Hepatocyte (in vitro differentiated cells): ENCODE data around the gene UBXN11. TPM values are rescaled to one million over a fixed set of nuclear protein-coding genes. Genes with fewer than 3 reads are reported as not detected.
A peak's percentile ranks its signal among the peaks of the same experiment; 100 is the strongest.

Source experiments
- DNase-seq: peaks from one replicate; pipeline ENCODE4 v3.0.0-alpha.2; 2016; ENCODE audit warnings: low spot score
- H2AFZ ChIP-seq: fragments of 200-600 bp; sonication (generic); 2 replicates; pipeline ENCODE4 v1.6.0; 2016; ENCODE audit warnings: antibody characterized with exemption, mild to moderate bottlenecking
- H3K27ac ChIP-seq: fragments of 200-600 bp; sonication (generic); 2 replicates; pipeline ENCODE4 v1.5.1; 2016; ENCODE audit warnings: mild to moderate bottlenecking
- H3K27me3 ChIP-seq: fragments of 200-600 bp; sonication (generic); 2 replicates; pipeline ENCODE4 v1.6.1; 2016
- H3K36me3 ChIP-seq: fragments of 200-600 bp; sonication (generic); replicated peaks from 2 replicates; pipeline ENCODE4 v1.5.1; 2016; ENCODE audit warnings: low read depth; ENCODE audit not compliant: insufficient read depth
- H3K4me1 ChIP-seq: fragments of 200-600 bp; sonication (generic); 2 replicates; pipeline ENCODE4 v1.5.1; 2016; ENCODE audit warnings: mild to moderate bottlenecking, moderate library complexity; ENCODE audit not compliant: insufficient read depth
- H3K4me2 ChIP-seq: fragments of 200-600 bp; sonication (generic); 2 replicates; pipeline ENCODE4 v1.6.0; 2016
- H3K4me3 ChIP-seq: fragments of 200-600 bp; sonication (generic); 2 replicates; pipeline ENCODE4 v1.5.1; 2016; ENCODE audit warnings: mild to moderate bottlenecking
- H3K79me2 ChIP-seq: fragments of 200-600 bp; sonication (generic); 2 replicates; pipeline ENCODE4 v1.6.0; 2017; ENCODE audit warnings: mild to moderate bottlenecking
- H3K9me2 ChIP-seq: fragments of 200-600 bp; sonication (generic); replicated peaks from 2 replicates; pipeline ENCODE4 v1.6.0; 2017; ENCODE audit warnings: mild to moderate bottlenecking; ENCODE audit not compliant: insufficient read depth
- H3K9me3 ChIP-seq: fragments of 200-600 bp; sonication (generic); 2 replicates; pipeline ENCODE4 v1.5.1; 2016; ENCODE audit warnings: low read depth, mild to moderate bottlenecking
- H4K20me1 ChIP-seq: fragments of 200-600 bp; sonication (generic); 2 replicates; pipeline ENCODE4 v1.6.0; 2016; ENCODE audit warnings: mild to moderate bottlenecking; ENCODE audit not compliant: insufficient read depth, poor library complexity, severe bottlenecking
- EZH2 ChIP-seq: fragments of 200-600 bp; sonication (generic); IDR thresholded peaks from 2 replicates; pipeline ENCODE4 v1.6.1; 2016; ENCODE audit warnings: antibody characterized with exemption, mild to moderate bottlenecking, borderline replicate concordance
- EZH2phosphoT487 ChIP-seq: fragments of 200-600 bp; sonication (generic); IDR thresholded peaks from one replicate; pipeline ENCODE4 v1.6.1; 2018; ENCODE audit warnings: antibody characterized with exemption, mild to moderate bottlenecking, low read depth, moderate library complexity; ENCODE audit not compliant: unreplicated experiment, severe bottlenecking
- WGBS: methylation state at CpG from one replicate; pipeline ENCODE4 v1.1.6; 2016; ENCODE audit warnings: low lambda C conversion rate; ENCODE audit errors: missing lambda C conversion rate; 5-methylcytosine and 5-hydroxymethylcytosine counted together
- polyA plus RNA-seq: library from polyadenylated mRNA; unstranded; fragments of >200 nt; fragmentation: Nextera tagmentation; extraction: Ambion mirVana; gene quantifications from 2 replicates; pipeline ENCODE4 v1.2.1, GENCODE V29; 2016
- total RNA-seq: library from RNA; depleted of rRNA; stranded (reverse); fragments of >200 nt; gene quantifications from 2 replicates; pipeline ENCODE4 v1.2.3, GENCODE V29; 2014
- TF ChIP-seq, protein P1 (sequence below): fragments of 200-600 bp; sonication (generic); IDR thresholded peaks from 2 replicates; pipeline ENCODE4 v1.5.1; 2016; ENCODE audit warnings: antibody characterized with exemption, mild to moderate bottlenecking; ENCODE audit not compliant: poor library complexity

UBXN11 gene
- total and polyA plus RNA-seq, 2 experiments from 2014 or later: 3.1 to 17.1 TPM

DNA sequence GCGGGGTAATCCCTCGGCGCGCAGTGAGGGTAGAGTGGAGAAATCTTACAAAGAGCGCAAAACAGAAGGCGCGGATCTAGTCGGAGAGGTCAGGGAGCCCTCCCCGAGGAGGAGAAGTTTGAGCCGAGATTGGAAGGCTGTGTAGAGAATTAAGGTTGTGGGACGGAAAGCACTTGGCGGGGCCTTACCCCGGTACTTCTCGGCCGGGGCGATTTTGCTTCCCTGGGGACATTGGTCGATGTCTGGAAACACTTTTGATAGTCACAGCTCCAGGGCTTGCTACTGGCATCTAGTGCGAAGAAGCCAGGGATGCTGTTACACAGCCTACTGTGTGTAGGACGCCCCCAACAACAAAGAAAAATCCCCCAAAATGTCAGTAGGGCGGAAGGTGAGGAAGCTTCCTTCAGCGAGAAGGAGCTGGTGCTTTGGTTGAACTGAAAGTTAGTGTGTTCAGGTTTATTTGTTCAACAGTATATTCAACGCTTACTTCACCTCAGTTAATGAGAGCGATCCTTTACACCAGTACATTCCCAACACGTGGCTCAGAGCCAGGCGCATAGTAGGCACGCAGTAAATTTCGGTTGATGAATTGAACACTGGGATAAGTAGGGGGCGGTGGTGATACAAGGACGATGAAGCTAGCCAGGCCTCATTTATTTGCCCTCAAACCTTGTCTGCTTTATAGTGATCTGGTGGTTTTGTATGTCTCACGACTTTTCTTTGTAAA is 71.6 kb downstream of the UBXN11 start:
- Histone ChIP-seq H3K27ac (peak overlapping the region; percentile 90), H3K79me2 (peaks cover 51% of the 10 kb centered on the region), H3K27me3 (no peaks in the 10 kb centered on the region), H2AFZ (peak overlapping the region; percentile 94), H4K20me1 (no peaks in the 10 kb centered on the region), H3K9me2 (no peaks in the 10 kb centered on the region), H3K4me2 (peak overlapping the region; percentile 89), H3K4me3 (peak overlapping the region; percentile 44), H3K4me1 (peaks cover 5% of the 10 kb centered on the region), H3K36me3 (no peaks in the 10 kb centered on the region), H3K9me3 (no peaks in the 10 kb centered on the region)
- TF ChIP-seq EZH2phosphoT487 (no peak), EZH2 (no peak)
- TF ChIP-seq, protein P1, sequence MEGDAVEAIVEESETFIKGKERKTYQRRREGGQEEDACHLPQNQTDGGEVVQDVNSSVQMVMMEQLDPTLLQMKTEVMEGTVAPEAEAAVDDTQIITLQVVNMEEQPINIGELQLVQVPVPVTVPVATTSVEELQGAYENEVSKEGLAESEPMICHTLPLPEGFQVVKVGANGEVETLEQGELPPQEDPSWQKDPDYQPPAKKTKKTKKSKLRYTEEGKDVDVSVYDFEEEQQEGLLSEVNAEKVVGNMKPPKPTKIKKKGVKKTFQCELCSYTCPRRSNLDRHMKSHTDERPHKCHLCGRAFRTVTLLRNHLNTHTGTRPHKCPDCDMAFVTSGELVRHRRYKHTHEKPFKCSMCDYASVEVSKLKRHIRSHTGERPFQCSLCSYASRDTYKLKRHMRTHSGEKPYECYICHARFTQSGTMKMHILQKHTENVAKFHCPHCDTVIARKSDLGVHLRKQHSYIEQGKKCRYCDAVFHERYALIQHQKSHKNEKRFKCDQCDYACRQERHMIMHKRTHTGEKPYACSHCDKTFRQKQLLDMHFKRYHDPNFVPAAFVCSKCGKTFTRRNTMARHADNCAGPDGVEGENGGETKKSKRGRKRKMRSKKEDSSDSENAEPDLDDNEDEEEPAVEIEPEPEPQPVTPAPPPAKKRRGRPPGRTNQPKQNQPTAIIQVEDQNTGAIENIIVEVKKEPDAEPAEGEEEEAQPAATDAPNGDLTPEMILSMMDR: no peak
- peak; percentile 47 for DNase-seq
- WGBS: 4% methylated on average over 30 of the region's 30 CpGs

DNA sequence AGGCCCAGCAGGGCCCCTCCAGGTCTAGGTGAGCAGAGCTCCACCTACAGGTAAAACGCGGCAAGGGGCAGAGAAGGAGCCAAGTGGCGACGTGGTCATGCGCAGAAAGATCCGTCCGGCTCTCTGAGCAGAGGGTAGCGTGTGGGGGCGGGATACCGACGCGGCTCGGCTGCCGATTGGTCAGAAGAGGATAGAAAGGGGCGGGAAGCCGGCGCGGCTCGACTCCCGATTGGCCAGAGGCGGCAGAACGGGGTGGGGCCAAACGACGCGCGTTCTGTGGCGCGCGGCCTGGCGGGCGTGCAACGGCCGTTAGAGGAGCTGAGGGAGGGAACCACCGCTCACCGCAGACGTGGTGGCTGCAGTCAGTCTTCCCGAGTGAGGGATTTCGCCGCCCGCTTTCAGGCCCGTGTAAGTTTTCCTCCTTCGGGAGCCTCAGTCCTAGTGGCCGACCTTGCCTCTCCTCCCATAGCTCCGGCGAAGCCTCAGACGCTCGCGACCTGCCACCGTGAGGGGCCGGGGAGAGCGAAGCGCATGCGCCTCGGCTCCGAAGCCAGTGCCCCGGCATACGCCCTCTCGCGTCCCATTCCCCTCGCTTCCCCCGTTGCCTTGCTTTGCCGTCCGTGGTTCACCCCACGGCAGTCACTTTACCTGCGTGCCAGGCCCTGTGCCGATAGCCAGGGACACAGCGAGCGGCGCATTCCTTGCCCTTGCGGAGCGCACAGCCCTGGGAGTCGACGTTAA is 72.4 kb downstream of the UBXN11 start, which contains the start of gene CEP85:
Gene CEP85, plus strand, starts transcription at position 298 of the 741 bp plus-strand sequence. CDS start 5,584 bp downstream, outside the sequence.
- peaks cover 5% of the 10 kb centered on the region for H3K4me1 ChIP-seq
- peak; percentile 100 for DNase-seq
- H3K9me3 ChIP-seq: no peaks in the 10 kb centered on the region
- H2AFZ ChIP-seq: peak within 1 kb of the TSS; percentile 94
- no peaks in the 10 kb centered on the region for H3K27me3 ChIP-seq
- no peaks in the 10 kb centered on the region for H3K9me2 ChIP-seq
- H3K27ac ChIP-seq: peak within 1 kb of the TSS; percentile 90
- peak within 1 kb of the TSS; percentile 44 for H3K4me3 ChIP-seq
- H4K20me1 ChIP-seq: no peaks in the 10 kb centered on the region
- TF ChIP-seq EZH2phosphoT487: no peak
- TF ChIP-seq, protein P1: peak; percentile 98
- peak within 1 kb of the TSS; percentile 89 for H3K4me2 ChIP-seq
- H3K79me2 ChIP-seq: peaks cover 43% of the 10 kb centered on the region
- H3K36me3 ChIP-seq: no peaks in the 10 kb centered on the region
- 1% methylated on average over 41 of the region's 73 CpGs for WGBS

Other genes starting within 250 kb of the UBXN11 start
- gene TRIM63, start 239.0 kb downstream of the UBXN11 start, total RNA-seq: 2.9 and 5.7 TPM in 2 replicates
- gene TRIM63, start 239.0 kb downstream of the UBXN11 start, polyA plus RNA-seq: 8.2 and 9.5 TPM in 2 replicates
- 12.5 and 16.8 TPM in 2 replicates for gene PDIK1L, start 194.8 kb downstream of the UBXN11 start, total RNA-seq
- gene PDIK1L, start 194.8 kb downstream of the UBXN11 start, polyA plus RNA-seq: 2.6 and 4.4 TPM in 2 replicates
- 0.10 and 0.16 TPM in 2 replicates for gene FAM110D, start 147.6 kb downstream of the UBXN11 start, total RNA-seq
- 0.40 and 0.44 TPM in 2 replicates for gene FAM110D, start 147.6 kb downstream of the UBXN11 start, polyA plus RNA-seq
- not detected in 2 replicates for gene C1orf232, start 137.7 kb downstream of the UBXN11 start, total RNA-seq
- not detected in 2 replicates for gene C1orf232, start 137.7 kb downstream of the UBXN11 start, polyA plus RNA-seq
- gene ZNF593, start 136.7 kb downstream of the UBXN11 start, total RNA-seq: 20.5 and 25.7 TPM in 2 replicates
- 69.1 and 71.8 TPM in 2 replicates for gene ZNF593, start 136.7 kb downstream of the UBXN11 start, polyA plus RNA-seq
- gene ZNF593OS, start 134.8 kb downstream of the UBXN11 start, total RNA-seq: 0.10 TPM in 1 of 2 replicates, not detected in the other
- gene ZNF593OS, start 134.8 kb downstream of the UBXN11 start, polyA plus RNA-seq: 0.45 and 2.1 TPM in 2 replicates
- 13.3 and 18.1 TPM in 2 replicates for gene CNKSR1, start 129.1 kb downstream of the UBXN11 start, total RNA-seq
- gene CNKSR1, start 129.1 kb downstream of the UBXN11 start, polyA plus RNA-seq: 31.4 and 38.6 TPM in 2 replicates
- not detected in 2 replicates for gene CATSPER4, start 116.0 kb downstream of the UBXN11 start, total RNA-seq
- gene CATSPER4, start 116.0 kb downstream of the UBXN11 start, polyA plus RNA-seq: 0.07 TPM in 1 of 2 replicates, not detected in the other
- gene CEP85, start 72.4 kb downstream of the UBXN11 start, total RNA-seq: 11.4 and 14.6 TPM in 2 replicates
- gene CEP85, start 72.4 kb downstream of the UBXN11 start, polyA plus RNA-seq: 12.4 and 15.3 TPM in 2 replicates
- 35.9 and 36.6 TPM in 2 replicates for gene SH3BGRL3, start 26.6 kb downstream of the UBXN11 start, total RNA-seq
- 411 and 420 TPM in 2 replicates for gene SH3BGRL3, start 26.6 kb downstream of the UBXN11 start, polyA plus RNA-seq
- gene CD52, start 11.3 kb upstream of the UBXN11 start, total RNA-seq: 1.2 and 8.1 TPM in 2 replicates
- 3.9 and 12.9 TPM in 2 replicates for gene CD52, start 11.3 kb upstream of the UBXN11 start, polyA plus RNA-seq
- 7.1 and 15.6 TPM in 2 replicates for gene CRYBG2, start 47.5 kb upstream of the UBXN11 start, total RNA-seq
- gene CRYBG2, start 47.5 kb upstream of the UBXN11 start, polyA plus RNA-seq: 20.1 and 21.6 TPM in 2 replicates
- not detected in 2 replicates for gene ZNF683, start 66.1 kb upstream of the UBXN11 start, total RNA-seq
- gene ZNF683, start 66.1 kb upstream of the UBXN11 start, polyA plus RNA-seq: not detected in 2 replicates
- gene LIN28A, start 104.2 kb upstream of the UBXN11 start, total RNA-seq: 0.43 and 0.64 TPM in 2 replicates
- 0.13 and 0.23 TPM in 2 replicates for gene LIN28A, start 104.2 kb upstream of the UBXN11 start, polyA plus RNA-seq
- 34.2 and 42.9 TPM in 2 replicates for gene DHDDS, start 125.7 kb upstream of the UBXN11 start, total RNA-seq
- 44.9 and 53.9 TPM in 2 replicates for gene DHDDS, start 125.7 kb upstream of the UBXN11 start, polyA plus RNA-seq
- gene HMGN2, start 165.8 kb upstream of the UBXN11 start, total RNA-seq: 214 and 215 TPM in 2 replicates
- gene HMGN2, start 165.8 kb upstream of the UBXN11 start, polyA plus RNA-seq: 467 and 520 TPM in 2 replicates
- 30.6 and 36.2 TPM in 2 replicates for gene RPS6KA1, start 223.1 kb upstream of the UBXN11 start, total RNA-seq
- 27.1 and 30.2 TPM in 2 replicates for gene RPS6KA1, start 223.1 kb upstream of the UBXN11 start, polyA plus RNA-seq